HG02981 (cell line): ENCODE measurements around the gene GPR22.

Experiments
- ATAC-seq: cut with Tn5 transposase; IDR thresholded peaks from one replicate; pipeline ENCODE4 v1.9.1; 2021; ENCODE audit warnings: mild to moderate bottlenecking, moderate library complexity; ENCODE audit not compliant: unreplicated experiment

Gene GPR22, protein sequence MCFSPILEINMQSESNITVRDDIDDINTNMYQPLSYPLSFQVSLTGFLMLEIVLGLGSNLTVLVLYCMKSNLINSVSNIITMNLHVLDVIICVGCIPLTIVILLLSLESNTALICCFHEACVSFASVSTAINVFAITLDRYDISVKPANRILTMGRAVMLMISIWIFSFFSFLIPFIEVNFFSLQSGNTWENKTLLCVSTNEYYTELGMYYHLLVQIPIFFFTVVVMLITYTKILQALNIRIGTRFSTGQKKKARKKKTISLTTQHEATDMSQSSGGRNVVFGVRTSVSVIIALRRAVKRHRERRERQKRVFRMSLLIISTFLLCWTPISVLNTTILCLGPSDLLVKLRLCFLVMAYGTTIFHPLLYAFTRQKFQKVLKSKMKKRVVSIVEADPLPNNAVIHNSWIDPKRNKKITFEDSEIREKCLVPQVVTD

GRCh38 chr7:107469929-107470328 lies at the start of gene GPR22:
GPR22 (plus strand) TSS chr7:107470057; CDS start chr7:107474061, 4,004 bp downstream.
- no peak for ATAC-seq

DNA sequence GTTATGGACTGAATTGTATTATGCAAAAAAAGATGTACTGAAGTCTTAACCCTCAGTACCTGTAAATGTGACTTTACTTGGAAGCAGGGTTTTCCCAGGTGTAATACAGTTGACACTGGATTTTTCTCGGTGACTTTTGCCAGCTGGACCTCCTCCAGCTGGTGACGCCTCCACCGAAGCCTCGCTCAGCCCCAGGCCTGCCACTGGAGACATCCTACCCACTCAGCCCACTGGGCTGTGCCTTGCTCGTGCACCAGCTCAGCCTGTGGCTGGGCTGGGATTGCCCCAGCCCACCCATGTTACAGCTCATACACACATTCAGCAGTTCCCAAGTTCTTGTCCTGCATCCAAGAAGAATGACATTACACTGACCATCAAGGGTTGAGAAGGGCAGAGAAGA lies 42.4 kb upstream of the GPR22 start:
- no peak for ATAC-seq

DNA sequence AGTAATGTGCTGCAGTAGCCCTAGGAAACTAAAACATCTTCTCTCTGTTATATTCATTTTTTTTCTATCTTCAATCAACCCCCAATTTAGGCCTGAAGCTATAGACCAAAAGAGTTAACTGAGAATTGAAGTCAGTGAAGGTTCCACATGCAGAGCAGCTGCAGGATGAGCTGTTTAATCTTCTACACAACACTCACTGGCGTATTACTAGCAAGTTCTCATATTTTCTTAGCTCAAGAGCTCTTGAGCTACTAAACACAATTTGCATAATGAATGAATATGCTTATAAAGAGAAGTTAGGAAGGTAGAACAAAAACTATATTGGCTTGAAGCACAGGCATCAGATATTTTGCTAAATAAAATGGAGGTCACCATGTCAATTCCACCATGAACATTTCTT lies 41.2 kb upstream of the GPR22 start:
- no peak for ATAC-seq

DNA sequence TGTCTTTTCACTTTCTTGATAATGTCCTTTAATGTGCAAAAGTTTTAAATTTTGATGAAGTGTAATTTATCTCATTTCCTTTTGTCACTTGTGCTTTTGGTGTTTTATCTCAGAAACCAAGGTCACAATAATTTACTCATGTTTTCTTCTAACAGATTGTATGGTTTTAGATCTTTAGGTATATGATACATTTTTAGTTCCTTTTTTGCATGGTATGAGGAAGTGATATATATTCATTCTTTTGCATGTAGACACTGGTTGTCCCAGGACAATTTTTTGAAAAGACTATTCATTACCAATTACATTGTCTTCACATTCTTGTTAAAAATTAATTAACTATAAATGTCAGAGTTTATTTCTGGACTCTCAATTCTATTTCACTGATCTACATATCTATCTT lies 39.8 kb upstream of the GPR22 start:
- no peak for ATAC-seq

- no peak for ATAC-seq
Observed at GRCh38 chr7:107432261-107432660, 37.6 kb upstream of the GPR22 start.

DNA sequence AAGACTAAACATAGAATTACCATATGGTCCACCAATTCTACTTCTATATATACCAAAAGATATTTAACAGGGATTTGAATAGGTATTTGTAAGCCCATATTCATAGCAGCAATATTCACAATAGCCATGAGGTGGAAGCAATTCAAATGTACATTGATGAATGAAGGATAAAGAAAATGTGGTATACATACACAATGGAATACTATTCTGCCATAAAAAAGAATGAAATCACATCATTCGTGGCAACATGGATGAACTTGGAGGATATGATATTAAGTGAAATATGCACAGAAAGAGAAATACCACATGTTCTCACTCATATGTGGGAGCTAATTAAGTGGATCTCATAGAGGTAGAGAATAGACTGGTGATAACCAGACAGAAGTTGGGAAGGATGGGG lies 34.1 kb upstream of the GPR22 start:
- no peak for ATAC-seq

GRCh38 chr7:107439025-107439424 lies 30.8 kb upstream of the GPR22 start:
- no peak for ATAC-seq

- no peak for ATAC-seq
Observed at GRCh38 chr7:107441581-107442422, 28.1 kb upstream of the GPR22 start.

GRCh38 chr7:107442678-107443077 lies 27.2 kb upstream of the GPR22 start:
- no peak for ATAC-seq

GRCh38 chr7:107446531-107446930 lies 23.3 kb upstream of the GPR22 start:
- ATAC-seq, result no peak

DNA sequence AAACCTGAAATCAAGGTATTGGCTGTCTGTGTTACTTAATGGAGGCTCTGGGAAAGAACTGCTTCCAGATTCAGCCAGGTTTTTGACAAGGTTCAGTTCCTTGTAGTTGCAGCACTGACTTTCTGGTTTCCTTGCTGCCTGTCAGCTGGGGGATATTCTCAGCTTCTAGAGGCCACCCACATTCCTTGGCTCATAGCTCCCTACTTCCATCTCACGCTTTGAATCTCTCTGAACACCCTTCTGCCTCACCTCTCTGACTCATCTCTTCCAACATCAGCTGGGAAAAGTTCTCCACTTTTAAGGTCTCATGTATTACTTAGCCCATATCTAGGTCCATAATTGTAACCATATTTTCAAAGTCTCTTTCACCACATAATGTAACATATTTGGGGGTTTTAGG lies 22.9 kb upstream of the GPR22 start:
- ATAC-seq, result no peak

- no peak for ATAC-seq
Observed at GRCh38 chr7:107450970-107451369, 18.9 kb upstream of the GPR22 start.

DNA sequence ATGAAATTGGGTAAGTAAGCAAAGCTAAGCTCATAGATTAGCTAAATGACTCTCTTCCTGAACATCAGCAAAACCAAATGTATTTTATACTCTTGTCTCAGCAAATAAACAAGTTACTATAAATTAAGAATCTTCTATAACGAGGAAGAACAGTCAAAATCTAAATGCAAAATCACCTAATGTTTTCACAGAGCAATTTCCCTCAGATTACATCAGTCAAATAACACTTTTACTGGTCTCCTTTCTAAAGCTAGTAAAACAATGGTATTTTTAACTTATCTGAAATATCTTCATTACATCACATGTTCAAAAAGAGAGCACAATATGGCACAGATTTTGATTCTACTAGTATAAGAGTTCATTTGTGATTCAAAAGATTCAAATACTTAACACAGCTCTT lies 16.5 kb upstream of the GPR22 start:
- ATAC-seq, result no peak

GRCh38 chr7:107461938-107462533 lies 7.8 kb upstream of the GPR22 start:
- no peak for ATAC-seq

- ATAC-seq, result no peak
Observed at GRCh38 chr7:107463139-107464078, 6.4 kb upstream of the GPR22 start.

GRCh38 chr7:107464666-107465226 lies 5.1 kb upstream of the GPR22 start:
- ATAC-seq, result no peak

DNA sequence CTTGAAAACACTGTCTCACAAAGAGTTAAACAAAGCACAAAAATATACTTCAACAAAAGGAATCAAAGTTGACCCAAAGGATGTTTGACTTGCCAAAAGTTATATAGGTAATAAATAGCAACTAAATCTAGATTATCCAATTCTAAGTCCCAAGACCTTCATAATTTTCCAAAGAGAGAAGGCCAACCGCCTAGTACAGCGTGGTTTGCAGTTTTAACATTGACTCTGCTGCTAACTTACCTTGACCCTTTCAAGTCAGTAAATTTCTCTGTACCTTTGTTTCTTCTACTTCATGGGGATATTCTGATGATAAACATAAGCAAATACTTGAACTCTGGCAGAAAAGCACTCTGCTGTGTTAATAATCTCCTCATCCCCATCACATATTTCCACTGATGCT lies 1.9 kb upstream of the GPR22 start:
- no peak for ATAC-seq

DNA sequence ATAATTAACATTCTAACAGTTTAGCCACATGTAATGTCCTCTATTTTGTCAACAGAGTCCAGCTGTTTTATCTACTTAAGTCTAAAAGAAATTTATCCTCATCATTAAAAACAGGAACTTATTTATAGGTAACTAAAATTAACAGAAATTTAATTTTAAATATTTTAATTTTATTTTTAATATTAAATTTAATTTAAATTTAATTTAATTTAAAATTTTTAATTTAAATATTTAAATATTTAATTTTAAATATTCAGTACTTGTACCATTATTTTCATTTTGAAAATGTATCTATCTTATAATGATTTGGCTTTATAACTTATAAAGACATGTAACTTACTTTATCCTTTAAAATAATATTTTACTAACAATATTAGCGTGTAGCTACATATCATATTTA lies 1.0 kb upstream of the GPR22 start:
- ATAC-seq, result no peak

GRCh38 chr7:107471292-107472070 lies 1.6 kb downstream of the GPR22 start:
- no peak for ATAC-seq
